Measurements from ENCODE around the gene VOPP1. TPM values are rescaled to one million over a fixed set of nuclear protein-coding genes. Genes with fewer than 3 reads are reported as not detected.

VOPP1 gene
- total and polyA plus RNA-seq, 12 donors, result 9.3 to 42.9 (median 22.8) TPM

DNA sequence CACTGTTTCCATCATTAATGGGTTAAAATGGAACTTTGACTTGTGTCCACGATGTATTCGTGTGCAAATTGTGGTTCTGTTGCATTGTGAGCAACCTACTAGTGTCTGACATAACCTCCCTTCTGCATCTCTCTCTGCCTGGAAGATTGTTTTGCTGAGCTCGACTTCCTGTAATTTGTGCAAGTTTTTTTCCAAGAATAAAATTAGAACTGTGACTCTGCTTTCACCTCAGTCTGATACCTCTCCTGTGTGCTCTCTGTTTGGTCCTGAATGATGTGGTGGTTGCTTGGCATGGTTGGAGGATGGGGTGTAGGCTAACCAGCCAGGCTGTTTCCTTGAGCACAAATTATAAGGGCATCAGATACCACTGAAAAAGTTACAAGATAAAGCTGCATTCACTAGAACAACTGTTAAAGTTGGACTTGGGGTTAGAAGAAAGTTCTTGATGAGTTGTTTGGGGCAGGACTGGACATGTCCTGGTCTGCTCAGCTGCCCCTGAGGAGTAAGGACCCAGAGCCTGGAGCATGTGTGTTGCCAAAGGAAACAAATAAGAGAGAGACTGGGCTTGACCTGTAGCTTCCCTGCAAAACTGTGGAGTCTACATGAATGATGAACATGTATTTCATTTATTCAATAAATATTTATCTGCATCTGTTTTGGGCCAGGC is 1.9 kb upstream of the VOPP1 start:
- Histone ChIP-seq H3K4me3 (peak overlapping the region in 1 of 10 donors; percentile 3), H3K27me3 (no peaks in the 10 kb centered on the region), H3K27ac (peak overlapping the region in 8 of 10 donors; percentile 1 to 96 (median 60)), H3K4me1 (peaks cover 8 to 53% (median 46%) of the 10 kb centered on the region in 9 donors), H3K9me3 (no peaks in the 10 kb centered on the region), H3K36me3 (no peaks in the 10 kb centered on the region)
- ATAC-seq, result peak in 5 of 8 donors; percentile 10 to 58 (median 31)
- DNase-seq, result no peak
- intact Hi-C loops (cut with DNase I), result no loop called here
- TF ChIP-seq, protein P1, sequence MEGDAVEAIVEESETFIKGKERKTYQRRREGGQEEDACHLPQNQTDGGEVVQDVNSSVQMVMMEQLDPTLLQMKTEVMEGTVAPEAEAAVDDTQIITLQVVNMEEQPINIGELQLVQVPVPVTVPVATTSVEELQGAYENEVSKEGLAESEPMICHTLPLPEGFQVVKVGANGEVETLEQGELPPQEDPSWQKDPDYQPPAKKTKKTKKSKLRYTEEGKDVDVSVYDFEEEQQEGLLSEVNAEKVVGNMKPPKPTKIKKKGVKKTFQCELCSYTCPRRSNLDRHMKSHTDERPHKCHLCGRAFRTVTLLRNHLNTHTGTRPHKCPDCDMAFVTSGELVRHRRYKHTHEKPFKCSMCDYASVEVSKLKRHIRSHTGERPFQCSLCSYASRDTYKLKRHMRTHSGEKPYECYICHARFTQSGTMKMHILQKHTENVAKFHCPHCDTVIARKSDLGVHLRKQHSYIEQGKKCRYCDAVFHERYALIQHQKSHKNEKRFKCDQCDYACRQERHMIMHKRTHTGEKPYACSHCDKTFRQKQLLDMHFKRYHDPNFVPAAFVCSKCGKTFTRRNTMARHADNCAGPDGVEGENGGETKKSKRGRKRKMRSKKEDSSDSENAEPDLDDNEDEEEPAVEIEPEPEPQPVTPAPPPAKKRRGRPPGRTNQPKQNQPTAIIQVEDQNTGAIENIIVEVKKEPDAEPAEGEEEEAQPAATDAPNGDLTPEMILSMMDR (IDR thresholded peaks at IDR 0.05), result no peak
- WGBS, 2 donors, result 13 to 27% methylated on average over 3 of the region's 3 CpGs

DNA sequence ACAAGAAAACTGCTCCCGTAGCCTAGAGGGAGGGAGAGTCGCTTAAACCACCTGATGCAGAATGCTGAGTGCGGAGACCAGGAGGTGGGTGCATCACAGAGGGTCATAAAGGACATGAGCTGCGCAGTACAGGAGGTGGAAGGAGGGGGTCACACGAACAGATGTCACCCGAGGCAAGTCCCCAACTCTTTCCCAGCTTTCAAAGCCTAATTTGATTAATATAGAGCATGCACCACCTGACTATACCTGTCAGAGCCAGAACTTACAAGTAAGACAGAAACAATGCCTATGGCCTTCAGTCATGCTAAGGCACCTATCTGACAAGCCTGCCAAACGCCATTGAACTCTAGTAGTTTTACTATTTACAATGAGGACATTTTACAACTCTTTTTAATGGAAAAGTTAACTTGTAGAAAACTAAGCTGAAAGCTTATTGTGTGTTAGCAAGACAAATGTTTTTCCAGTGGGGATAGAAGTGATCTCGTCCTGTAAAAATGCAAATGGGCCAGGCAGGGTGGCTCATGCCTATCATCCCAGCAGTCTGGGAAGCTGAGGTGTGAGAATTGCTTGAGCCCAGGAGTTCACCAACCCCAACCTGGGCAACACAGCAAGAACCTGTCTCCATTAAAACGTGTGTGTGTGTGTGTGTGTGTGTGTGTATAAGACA is 1.1 kb upstream of the VOPP1 start:
- peak in 2 of 8 donors; percentile 1 to 9 for ATAC-seq
- Histone ChIP-seq H3K9me3 (no peaks in the 10 kb centered on the region), H3K27me3 (no peaks in the 10 kb centered on the region), H3K27ac (peak overlapping the region; percentile 64 to 96 (median 87)), H3K4me3 (peak overlapping the region in 9 of 10 donors; percentile 69 to 98 (median 89)), H3K36me3 (no peaks in the 10 kb centered on the region), H3K4me1 (peaks cover 8 to 62% (median 54%) of the 10 kb centered on the region in 9 donors)
- WGBS, 2 donors, result 46 to 50% methylated on average over 9 of the region's 9 CpGs
- no peak for DNase-seq
- TF ChIP-seq, protein P1 (IDR thresholded peaks at IDR 0.05), result no peak
- intact Hi-C loops (cut with DNase I), result no loop called here

DNA sequence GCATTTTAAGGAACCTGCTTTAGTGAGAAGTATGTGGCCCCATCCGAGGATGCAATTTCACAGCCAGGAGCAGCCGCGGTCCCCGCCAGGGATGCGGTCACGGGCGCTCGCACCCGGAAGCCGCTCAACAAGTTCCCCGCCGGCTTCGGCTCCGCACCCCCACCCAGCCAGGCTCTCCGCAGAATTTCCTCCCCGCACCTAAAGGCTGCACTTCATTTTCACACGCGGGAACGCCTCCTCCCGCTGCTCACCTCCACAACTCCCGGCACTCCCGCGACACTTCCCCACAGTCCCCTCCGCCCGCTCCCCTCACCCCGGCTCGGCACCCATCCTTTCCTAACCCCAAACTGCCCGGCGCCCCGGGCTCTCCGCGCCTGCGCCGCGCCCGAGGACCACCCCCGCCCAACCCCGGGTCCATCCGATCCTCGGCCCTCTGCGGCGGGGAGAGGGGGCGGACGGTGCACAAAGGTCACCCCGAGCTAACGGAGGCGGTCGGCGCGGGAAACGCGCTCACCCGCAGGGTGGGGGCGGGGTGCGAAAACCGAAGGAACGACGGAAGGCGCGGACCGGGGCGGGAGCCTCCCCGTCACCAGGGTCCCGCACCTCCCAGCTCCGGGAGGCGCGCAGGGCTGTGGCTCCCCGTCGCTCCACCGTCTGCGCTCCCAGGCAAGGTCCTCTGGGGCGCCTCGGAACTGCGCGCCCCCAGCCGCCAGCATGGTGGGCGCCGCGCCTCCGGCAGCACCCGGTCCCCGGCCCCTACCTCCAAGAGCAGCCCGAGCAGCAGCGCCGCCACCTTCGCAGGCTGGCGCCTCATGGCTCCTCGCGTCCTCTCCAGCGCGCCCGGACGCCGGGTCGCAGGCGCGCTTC is 558 bp downstream of the VOPP1 start:
- intact Hi-C loops (cut with DNase I), result no loop called here
- 0% methylated on average over 63 to 89 of the region's 97 CpGs for WGBS, 2 donors
- Histone ChIP-seq H3K9me3 (no peaks in the 10 kb centered on the region), H3K36me3 (no peaks in the 10 kb centered on the region), H3K27ac (peak overlapping the region; percentile 51 to 96 (median 89)), H3K4me3 (peak overlapping the region; percentile 69 to 98 (median 89)), H3K27me3 (no peaks in the 10 kb centered on the region), H3K4me1 (peaks cover 8 to 74% (median 62%) of the 10 kb centered on the region in 9 donors)
- DNase-seq (peak; percentile 32 to 65), ATAC-seq (peak; percentile 32 to 69 (median 51))
- TF ChIP-seq, protein P1 (IDR thresholded peaks at IDR 0.05), result peak in 1 of 9 donors; percentile 15

DNA sequence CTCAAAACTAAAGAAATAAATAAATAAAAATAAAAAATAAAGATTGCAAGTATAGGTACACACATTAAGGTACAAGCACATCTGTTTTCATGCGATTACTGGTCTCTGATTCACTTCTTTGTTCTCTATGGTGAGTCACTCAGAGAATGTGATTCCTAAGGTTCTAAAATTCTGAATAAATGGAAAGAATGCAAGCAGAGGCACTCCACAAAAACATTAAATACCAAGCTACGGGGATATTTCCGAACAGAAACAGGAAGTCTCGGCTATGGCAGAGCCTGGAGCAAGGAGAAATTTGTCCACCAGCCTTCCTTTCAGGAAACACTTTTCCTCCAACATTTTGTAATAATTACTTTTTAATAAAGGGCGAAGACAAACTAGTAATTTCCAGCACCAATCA is 1.4 kb downstream of the VOPP1 start:
- Histone ChIP-seq H3K27ac (peak overlapping the region in 9 of 10 donors; percentile 77 to 96 (median 89)), H3K4me3 (peak overlapping the region; percentile 69 to 98 (median 89)), H3K27me3 (no peaks in the 10 kb centered on the region), H3K36me3 (no peaks in the 10 kb centered on the region), H3K4me1 (peaks cover 8 to 77% (median 65%) of the 10 kb centered on the region in 9 donors), H3K9me3 (no peaks in the 10 kb centered on the region)
- ATAC-seq, result no peak
- TF ChIP-seq, protein P1 (IDR thresholded peaks at IDR 0.05), result no peak
- intact Hi-C loops (cut with DNase I), result no loop called here
- no peak for DNase-seq
- WGBS, 2 donors, result 29 to 43% methylated on average over 5 of the region's 5 CpGs
